Endothelial cell (in vitro differentiated cells): ENCODE data around the gene SSTR3. TPM values are rescaled to one million over a fixed set of nuclear protein-coding genes. Genes with fewer than 3 reads are reported as not detected.

Experiments used
- DNase-seq: peaks from one replicate; pipeline ENCODE4 v3.0.0; 2021; ENCODE audit warnings: low spot score
- H3K27ac Mint-ChIP-seq: one replicate; pipeline ENCODE4 v1.8.0; 2021; ENCODE audit warnings: mixed read lengths, inconsistent platforms; ENCODE audit not compliant: unreplicated experiment
- H3K27me3 Mint-ChIP-seq: one replicate; pipeline ENCODE4 v1.8.0; 2021; ENCODE audit warnings: mild to moderate bottlenecking, moderate library complexity, mixed read lengths, inconsistent platforms; ENCODE audit not compliant: unreplicated experiment
- H3K36me3 Mint-ChIP-seq: one replicate; pipeline ENCODE4 v1.8.0; 2021; ENCODE audit warnings: mild to moderate bottlenecking, low read depth, mixed read lengths, inconsistent platforms; ENCODE audit not compliant: unreplicated experiment
- H3K4me1 Mint-ChIP-seq: one replicate; pipeline ENCODE4 v1.8.0; 2021; ENCODE audit warnings: mild to moderate bottlenecking, mixed read lengths, inconsistent platforms; ENCODE audit not compliant: unreplicated experiment
- H3K4me3 Mint-ChIP-seq: one replicate; pipeline ENCODE4 v1.8.0; 2021; ENCODE audit warnings: mild to moderate bottlenecking, mixed read lengths, inconsistent platforms; ENCODE audit not compliant: unreplicated experiment
- H3K9me3 Mint-ChIP-seq: one replicate; pipeline ENCODE4 v1.8.0; 2021; ENCODE audit warnings: mixed read lengths, inconsistent platforms; ENCODE audit not compliant: unreplicated experiment
- total RNA-seq: library from RNA; stranded (reverse); fragmentation: NEBNext Ultra II Directional; extraction: Animal tissue kit (Norgen Biotek cat#: 25700); gene quantifications from one replicate; pipeline ENCODE4 v1.2.1, GENCODE V29; 2021; ENCODE audit not compliant: unreplicated experiment
- TF ChIP-seq, protein P1 (sequence below): fragments of 200-600 bp; sonication (generic); IDR thresholded peaks from one replicate; pipeline ENCODE4 v1.5.0; 2021; ENCODE audit warnings: antibody characterized with exemption; ENCODE audit not compliant: unreplicated experiment

SSTR3 gene
- total RNA-seq, 1 donor from 2014 or later: 0.13 TPM

DNA sequence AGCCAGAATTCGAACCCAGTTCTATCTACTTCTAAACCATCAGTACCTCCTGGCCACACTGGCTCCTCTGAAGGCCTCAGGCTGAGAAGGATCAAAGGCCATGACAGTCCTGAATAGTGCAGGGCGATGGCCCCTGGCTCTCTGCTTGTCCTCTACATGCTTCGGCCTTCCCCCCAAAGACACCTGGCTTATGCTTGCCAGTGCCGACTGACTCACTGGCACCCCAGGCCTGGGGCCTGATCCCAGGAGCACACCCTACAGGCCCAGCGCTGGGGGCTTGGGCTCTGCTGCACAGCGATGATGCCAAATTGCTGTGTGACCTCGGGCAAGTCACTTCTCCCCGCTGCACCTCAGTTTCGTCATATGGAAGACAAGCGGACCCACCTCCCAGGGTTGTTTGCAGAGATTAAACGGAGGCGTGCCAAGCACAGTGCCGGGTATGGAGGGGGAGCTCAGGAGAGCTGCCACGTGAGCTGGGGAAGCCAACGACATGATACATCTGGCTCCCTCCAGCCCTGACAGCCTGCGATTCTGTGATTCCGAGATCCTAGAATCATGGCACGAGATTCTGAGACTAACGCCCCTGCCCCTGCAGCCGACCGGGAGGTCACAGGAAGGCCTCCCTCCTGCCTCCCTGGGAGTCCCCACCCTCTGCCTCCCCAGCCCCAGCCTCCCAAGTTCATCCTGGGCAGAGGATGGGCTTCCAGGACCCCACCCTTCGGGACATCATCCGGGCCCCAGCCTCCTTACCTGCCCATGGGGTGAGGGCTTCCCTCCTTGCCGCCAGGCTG lies 1.0 kb downstream of the SSTR3 start:
- Mint-ChIP-seq H3K36me3 (no peaks in the 10 kb centered on the region), H3K27ac (no peak overlapping the region), H3K4me3 (no peak overlapping the region), H3K9me3 (no peaks in the 10 kb centered on the region), H3K4me1 (peaks cover 2% of the 10 kb centered on the region), H3K27me3 (peaks cover 6% of the 10 kb centered on the region)
- TF ChIP-seq, protein P1, sequence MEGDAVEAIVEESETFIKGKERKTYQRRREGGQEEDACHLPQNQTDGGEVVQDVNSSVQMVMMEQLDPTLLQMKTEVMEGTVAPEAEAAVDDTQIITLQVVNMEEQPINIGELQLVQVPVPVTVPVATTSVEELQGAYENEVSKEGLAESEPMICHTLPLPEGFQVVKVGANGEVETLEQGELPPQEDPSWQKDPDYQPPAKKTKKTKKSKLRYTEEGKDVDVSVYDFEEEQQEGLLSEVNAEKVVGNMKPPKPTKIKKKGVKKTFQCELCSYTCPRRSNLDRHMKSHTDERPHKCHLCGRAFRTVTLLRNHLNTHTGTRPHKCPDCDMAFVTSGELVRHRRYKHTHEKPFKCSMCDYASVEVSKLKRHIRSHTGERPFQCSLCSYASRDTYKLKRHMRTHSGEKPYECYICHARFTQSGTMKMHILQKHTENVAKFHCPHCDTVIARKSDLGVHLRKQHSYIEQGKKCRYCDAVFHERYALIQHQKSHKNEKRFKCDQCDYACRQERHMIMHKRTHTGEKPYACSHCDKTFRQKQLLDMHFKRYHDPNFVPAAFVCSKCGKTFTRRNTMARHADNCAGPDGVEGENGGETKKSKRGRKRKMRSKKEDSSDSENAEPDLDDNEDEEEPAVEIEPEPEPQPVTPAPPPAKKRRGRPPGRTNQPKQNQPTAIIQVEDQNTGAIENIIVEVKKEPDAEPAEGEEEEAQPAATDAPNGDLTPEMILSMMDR: no peak
- no peak for DNase-seq

DNA sequence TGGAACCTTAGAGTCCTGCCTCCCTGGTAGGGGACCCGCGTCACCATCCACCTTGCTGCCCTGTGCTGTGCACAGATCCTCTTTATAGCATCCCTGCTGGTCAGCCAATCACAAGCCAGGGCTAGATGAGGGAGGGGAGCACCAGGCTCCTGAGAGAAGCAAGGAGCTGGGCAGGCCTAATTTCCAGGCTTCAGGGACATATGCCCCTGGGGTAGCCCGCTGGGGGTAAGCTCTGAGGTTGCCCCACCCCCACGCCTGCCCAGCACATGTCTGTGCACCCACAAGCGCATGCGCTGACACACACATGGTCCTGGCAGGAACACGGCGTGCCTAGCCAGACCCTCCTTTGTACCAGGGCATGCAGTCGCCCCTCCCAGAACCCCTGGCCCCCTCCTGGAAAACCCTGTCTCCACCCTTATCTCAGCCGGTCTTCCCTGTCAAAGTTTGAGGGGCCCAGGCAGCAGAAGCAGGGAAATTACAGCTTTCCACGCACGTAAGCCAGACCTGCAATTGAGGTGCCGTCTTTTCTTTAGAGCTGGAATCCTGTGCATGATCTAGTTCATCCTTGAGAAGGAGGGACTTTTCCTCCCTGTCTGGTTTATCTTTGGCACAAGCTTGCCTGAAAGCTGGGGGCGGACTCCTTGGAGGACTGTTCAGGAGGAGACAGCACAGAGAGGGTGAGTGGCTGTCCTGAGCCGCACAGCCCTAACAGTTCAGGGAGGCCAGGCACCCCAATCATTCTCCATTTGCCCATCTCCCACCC lies 2.1 kb downstream of the SSTR3 start:
- Mint-ChIP-seq H3K27me3 (peaks cover 6% of the 10 kb centered on the region), H3K4me1 (no peaks in the 10 kb centered on the region), H3K27ac (no peak overlapping the region), H3K9me3 (no peaks in the 10 kb centered on the region), H3K4me3 (no peak overlapping the region), H3K36me3 (no peaks in the 10 kb centered on the region)
- no peak for DNase-seq
- TF ChIP-seq, protein P1: no peak

DNA sequence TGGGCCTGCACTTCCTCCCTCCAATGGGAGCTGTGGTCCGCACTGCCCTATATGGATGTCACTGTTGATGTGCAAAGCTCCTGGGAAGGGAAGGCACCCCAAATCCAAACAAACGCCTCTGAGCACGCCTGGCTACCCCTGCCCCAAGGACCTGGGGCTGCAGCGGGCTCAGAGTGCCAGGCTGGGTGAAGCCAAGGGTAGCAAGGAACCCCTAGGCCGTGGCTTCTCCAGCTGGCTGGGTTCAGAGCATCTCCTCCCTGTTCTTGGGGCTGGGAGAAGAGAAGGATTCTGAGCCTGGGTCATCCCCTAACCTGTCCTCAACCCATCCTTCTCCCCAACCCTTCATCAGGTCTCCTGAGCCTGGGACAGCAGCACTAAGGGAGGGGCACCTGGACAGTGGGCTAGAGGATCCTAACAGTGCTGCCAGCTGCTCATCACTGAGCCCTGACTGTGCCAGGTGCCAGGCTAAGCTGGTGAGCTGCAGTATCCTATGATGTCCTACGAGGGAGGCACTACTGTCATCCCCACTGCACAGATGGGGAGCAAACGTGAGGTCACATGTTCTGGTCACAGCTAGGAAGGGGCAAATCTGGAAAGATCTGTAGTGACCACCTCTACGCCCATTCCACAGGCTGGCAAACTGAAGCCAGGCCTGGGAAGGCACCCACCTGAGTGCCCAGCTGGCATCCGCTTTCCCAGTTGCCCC lies 3.0 kb downstream of the SSTR3 start:
- no peak overlapping the region for H3K27ac Mint-ChIP-seq
- H3K36me3 Mint-ChIP-seq: no peaks in the 10 kb centered on the region
- TF ChIP-seq, protein P1: no peak

DNA sequence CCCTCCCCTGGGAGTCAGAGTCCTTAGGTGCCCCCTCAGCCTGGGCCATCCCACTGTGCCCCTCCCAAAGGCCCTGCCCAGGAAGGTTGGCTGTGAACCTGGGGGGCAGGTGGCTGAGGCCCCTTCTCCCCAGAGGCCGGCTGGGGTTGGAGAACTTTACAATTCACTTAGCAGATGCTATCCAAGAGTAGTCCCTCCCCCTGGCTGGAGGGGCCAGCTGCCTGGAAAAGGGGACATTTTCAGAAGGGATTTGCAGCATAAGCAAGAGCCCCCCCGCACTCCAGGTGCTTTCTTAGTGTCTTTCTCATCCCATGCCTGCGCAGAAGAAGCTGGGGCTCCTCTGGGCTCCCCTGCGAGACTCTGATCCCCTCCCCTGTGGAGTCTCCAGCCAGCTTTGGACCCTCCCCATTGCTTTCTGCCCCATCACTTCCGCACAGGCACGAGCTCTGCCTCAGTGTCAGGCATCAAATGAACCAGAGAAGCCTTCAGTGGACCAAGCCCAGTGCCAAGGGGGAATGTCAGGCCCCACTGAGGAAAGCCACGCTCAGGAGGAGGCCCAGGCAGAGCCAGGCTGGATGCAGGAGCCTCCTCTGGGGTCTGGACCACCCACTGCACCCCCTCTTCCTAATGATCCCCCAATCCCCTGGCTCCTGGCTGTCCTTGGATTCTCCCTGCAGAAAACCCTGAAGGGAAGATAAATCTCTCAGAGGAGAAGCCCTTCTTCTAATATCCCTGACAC lies 3.7 kb downstream of the SSTR3 start:
- no peak overlapping the region for H3K4me3 Mint-ChIP-seq
- no peak overlapping the region for H3K27ac Mint-ChIP-seq
- no peak for DNase-seq
- no peaks in the 10 kb centered on the region for H3K9me3 Mint-ChIP-seq
- no peaks in the 10 kb centered on the region for H3K4me1 Mint-ChIP-seq
- H3K27me3 Mint-ChIP-seq: peaks cover 3% of the 10 kb centered on the region
- TF ChIP-seq, protein P1: no peak
- no peaks in the 10 kb centered on the region for H3K36me3 Mint-ChIP-seq

More for the DNA sequence above, 3.0 kb downstream of the SSTR3 start:
- DNase-seq: no peak
- no peak overlapping the region for H3K4me3 Mint-ChIP-seq
- no peaks in the 10 kb centered on the region for H3K4me1 Mint-ChIP-seq
- H3K27me3 Mint-ChIP-seq: peaks cover 6% of the 10 kb centered on the region
- no peaks in the 10 kb centered on the region for H3K9me3 Mint-ChIP-seq
